ENCODE results near the gene TIAL1. TPM values are rescaled to one million over a fixed set of nuclear protein-coding genes. Genes with fewer than 3 reads are reported as not detected.
"Not testable (repeated sequence)": the region's sequence is repeated elsewhere in the genome, so short reads cannot be mapped to it uniquely, and the experiment has no call there.

Gene TIAL1
- total and polyA plus RNA-seq, 4 donors, result 44.0 to 149 (median 65.4) TPM

DNA sequence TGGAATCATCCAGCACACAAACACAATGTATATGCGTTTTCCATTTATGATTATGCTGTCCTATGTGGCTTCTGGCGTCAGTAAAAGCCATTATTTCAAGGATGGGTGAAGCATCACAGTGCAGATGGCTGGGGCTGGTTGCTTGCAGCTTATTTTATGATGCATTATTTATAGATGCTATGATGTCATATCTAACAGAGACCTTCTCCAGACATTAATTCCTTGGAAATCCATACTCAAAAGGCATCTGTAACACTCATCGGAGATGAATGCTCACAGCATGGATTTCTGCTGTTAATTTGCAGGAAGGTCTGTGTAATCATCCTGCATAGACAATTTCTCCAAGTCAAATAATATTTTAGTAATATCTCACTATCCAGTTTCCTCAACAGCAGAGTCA is 61.5 kb downstream of the TIAL1 start:
- no peak overlapping the region for H3K4me3 ChIP-seq
- 88 to 90% methylated on average over 3 of the region's 3 CpGs for WGBS, 2 donors
- H3K27me3 ChIP-seq (ENCODE audit: control insufficient read depth in 3 of 3, insufficient read depth in 3 of 3, low read length in 2 of 3), result peaks cover 0 to 4% (median 0%) of the 10 kb centered on the region in 3 donors
- ATAC-seq (ENCODE audit: insufficient read depth, low FRiP score), result no peak
- no peaks in the 10 kb centered on the region for H3K9me3 ChIP-seq (ENCODE audit: control insufficient read depth in 4 of 4, insufficient read depth in 3 of 4, low read length in 3 of 4)
- TF ChIP-seq, protein P1, sequence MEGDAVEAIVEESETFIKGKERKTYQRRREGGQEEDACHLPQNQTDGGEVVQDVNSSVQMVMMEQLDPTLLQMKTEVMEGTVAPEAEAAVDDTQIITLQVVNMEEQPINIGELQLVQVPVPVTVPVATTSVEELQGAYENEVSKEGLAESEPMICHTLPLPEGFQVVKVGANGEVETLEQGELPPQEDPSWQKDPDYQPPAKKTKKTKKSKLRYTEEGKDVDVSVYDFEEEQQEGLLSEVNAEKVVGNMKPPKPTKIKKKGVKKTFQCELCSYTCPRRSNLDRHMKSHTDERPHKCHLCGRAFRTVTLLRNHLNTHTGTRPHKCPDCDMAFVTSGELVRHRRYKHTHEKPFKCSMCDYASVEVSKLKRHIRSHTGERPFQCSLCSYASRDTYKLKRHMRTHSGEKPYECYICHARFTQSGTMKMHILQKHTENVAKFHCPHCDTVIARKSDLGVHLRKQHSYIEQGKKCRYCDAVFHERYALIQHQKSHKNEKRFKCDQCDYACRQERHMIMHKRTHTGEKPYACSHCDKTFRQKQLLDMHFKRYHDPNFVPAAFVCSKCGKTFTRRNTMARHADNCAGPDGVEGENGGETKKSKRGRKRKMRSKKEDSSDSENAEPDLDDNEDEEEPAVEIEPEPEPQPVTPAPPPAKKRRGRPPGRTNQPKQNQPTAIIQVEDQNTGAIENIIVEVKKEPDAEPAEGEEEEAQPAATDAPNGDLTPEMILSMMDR (IDR thresholded peaks at IDR 0.05; ENCODE audit: control extremely low read depth, extremely low read depth), result no peak
- H3K27ac ChIP-seq (ENCODE audit: low read depth in 1 of 2, low read length in 1 of 2), result no peak overlapping the region
- H3K36me3 ChIP-seq (ENCODE audit: control insufficient read depth in 4 of 4, insufficient read depth in 4 of 4, low read length in 4 of 4), result no peaks in the 10 kb centered on the region
- H3K4me1 ChIP-seq (ENCODE audit: control insufficient read depth in 5 of 5, insufficient read depth in 5 of 5, low read length in 5 of 5), result peaks cover 0 to 14% (median 0%) of the 10 kb centered on the region in 5 donors
- DNase-seq, result no peak
- no peak overlapping the region for H3K9ac ChIP-seq (ENCODE audit: insufficient read depth in 1 of 2, low read length in 2 of 2)

DNA sequence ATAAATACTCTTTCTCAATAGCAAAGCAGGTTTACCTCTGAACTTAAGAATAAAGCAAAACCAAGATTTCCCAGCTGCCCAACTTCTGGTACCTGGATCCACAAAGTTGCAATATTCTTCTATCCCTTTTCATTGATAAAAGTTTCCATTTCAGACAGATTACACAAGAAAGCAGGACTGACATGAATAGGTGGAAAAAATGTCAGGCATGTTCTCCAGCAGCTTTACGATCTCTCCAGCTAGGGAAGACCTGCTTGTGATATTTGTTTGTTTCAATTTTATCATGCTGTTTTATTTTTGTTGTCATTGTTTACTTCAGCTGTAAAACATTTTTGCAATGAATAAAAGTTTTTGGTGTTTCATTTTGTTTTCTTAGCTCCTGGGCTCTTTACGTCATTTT is 63.3 kb downstream of the TIAL1 start:
- H3K27ac ChIP-seq (ENCODE audit: low read depth in 1 of 2, low read length in 1 of 2), result no peak overlapping the region
- no peak for DNase-seq
- TF ChIP-seq, protein P1 (IDR thresholded peaks at IDR 0.05; ENCODE audit: control extremely low read depth, extremely low read depth), result no peak
- H3K4me3 ChIP-seq, result no peak overlapping the region
- peaks cover 0 to 16% (median 0%) of the 10 kb centered on the region in 5 donors for H3K4me1 ChIP-seq (ENCODE audit: control insufficient read depth in 5 of 5, insufficient read depth in 5 of 5, low read length in 5 of 5)
- H3K9me3 ChIP-seq (ENCODE audit: control insufficient read depth in 4 of 4, insufficient read depth in 3 of 4, low read length in 3 of 4), result no peaks in the 10 kb centered on the region
- H3K27me3 ChIP-seq (ENCODE audit: control insufficient read depth in 3 of 3, insufficient read depth in 3 of 3, low read length in 2 of 3), result no peaks in the 10 kb centered on the region
- no peaks in the 10 kb centered on the region for H3K36me3 ChIP-seq (ENCODE audit: control insufficient read depth in 4 of 4, insufficient read depth in 4 of 4, low read length in 4 of 4)
- no peak for ATAC-seq (ENCODE audit: insufficient read depth, low FRiP score)
- 94 to 98% methylated on average over 2 of the region's 2 CpGs for whole genome bisulfite sequencing, 2 donors
- H3K9ac ChIP-seq (ENCODE audit: insufficient read depth in 1 of 2, low read length in 2 of 2), result no peak overlapping the region

DNA sequence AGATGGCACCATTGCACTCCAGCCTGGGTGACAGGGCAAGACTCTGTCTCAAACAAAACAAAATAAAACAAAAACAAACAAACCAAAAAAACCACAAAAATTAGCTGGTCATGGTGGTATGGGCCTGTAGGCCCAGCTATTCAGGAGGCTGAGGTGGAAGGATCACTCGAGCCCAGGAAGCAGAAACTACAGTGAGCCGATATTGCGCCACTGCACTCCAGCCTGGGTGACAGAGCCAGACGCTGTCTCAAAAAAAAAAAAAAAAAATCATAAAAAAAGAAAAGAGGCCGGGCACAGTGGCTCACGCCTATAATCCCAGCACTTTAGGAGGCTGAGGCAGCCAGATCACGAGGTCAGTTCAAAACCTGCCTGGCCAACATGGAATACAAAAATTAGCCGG is 64.0 kb downstream of the TIAL1 start:
- H3K9me3 ChIP-seq (ENCODE audit: control insufficient read depth in 4 of 4, insufficient read depth in 3 of 4, low read length in 3 of 4); H3K27me3 ChIP-seq (ENCODE audit: control insufficient read depth in 3 of 3, insufficient read depth in 3 of 3, low read length in 2 of 3); H3K36me3 ChIP-seq (ENCODE audit: control insufficient read depth in 4 of 4, insufficient read depth in 4 of 4, low read length in 4 of 4); ATAC-seq (ENCODE audit: insufficient read depth, low FRiP score); DNase-seq; H3K9ac ChIP-seq (ENCODE audit: insufficient read depth in 1 of 2, low read length in 2 of 2); H3K27ac ChIP-seq (ENCODE audit: low read depth in 1 of 2, low read length in 1 of 2); H3K4me3 ChIP-seq: not testable (repeated sequence)
- WGBS, 2 donors, result 76 to 79% methylated on average over 8 of the region's 8 CpGs
- H3K4me1 ChIP-seq (ENCODE audit: control insufficient read depth in 5 of 5, insufficient read depth in 5 of 5, low read length in 5 of 5), result peaks cover 0 to 16% (median 0%) of the 10 kb centered on the region in 5 donors

DNA sequence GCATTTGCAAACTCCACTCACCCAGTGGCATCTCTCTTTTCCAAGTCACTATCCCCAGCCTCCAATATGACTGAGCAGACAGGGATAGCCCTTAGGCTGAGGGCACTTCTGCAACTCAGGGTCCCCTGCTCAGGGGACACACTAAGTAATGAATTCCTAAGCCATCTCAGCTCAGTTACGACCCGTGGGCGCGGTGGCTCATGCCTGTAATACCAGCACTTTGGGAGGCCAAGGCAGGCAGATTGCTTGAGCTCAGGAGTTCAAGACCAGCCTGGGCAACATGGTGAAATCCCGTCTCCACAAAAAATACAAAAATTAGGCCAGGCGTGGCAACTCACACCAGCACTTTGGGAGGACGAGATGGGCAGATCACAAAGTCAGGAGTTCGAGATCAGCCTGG is 64.5 kb downstream of the TIAL1 start:
- not testable (repeated sequence) for DNase-seq; H3K9me3 ChIP-seq (ENCODE audit: control insufficient read depth in 4 of 4, insufficient read depth in 3 of 4, low read length in 3 of 4); H3K9ac ChIP-seq (ENCODE audit: insufficient read depth in 1 of 2, low read length in 2 of 2); H3K27ac ChIP-seq (ENCODE audit: low read depth in 1 of 2, low read length in 1 of 2); H3K36me3 ChIP-seq (ENCODE audit: control insufficient read depth in 4 of 4, insufficient read depth in 4 of 4, low read length in 4 of 4); H3K4me3 ChIP-seq; ATAC-seq (ENCODE audit: insufficient read depth, low FRiP score); H3K27me3 ChIP-seq (ENCODE audit: control insufficient read depth in 3 of 3, insufficient read depth in 3 of 3, low read length in 2 of 3)
- 91 to 96% methylated on average over 8 of the region's 8 CpGs for WGBS, 2 donors
- peaks cover 0 to 16% (median 0%) of the 10 kb centered on the region in 5 donors for H3K4me1 ChIP-seq (ENCODE audit: control insufficient read depth in 5 of 5, insufficient read depth in 5 of 5, low read length in 5 of 5)
